Daoy (cell line): ENCODE data around the gene RRP12. TPM values are rescaled to one million over a fixed set of nuclear protein-coding genes. Genes with fewer than 3 reads are reported as not detected.
"Not testable (repeated sequence)": the region's sequence is repeated elsewhere in the genome, so short reads cannot be mapped to it uniquely, and the experiment has no call there.

Experiments
- DNase-seq: peaks from one replicate; pipeline ENCODE4 v3.0.0-alpha.2; 2015; ENCODE audit warnings: low read depth
- total RNA-seq: library from RNA; depleted of rRNA; stranded (reverse); fragments of >200 nt; shearing (Covaris generic); gene quantifications from 2 replicates; pipeline ENCODE4 v1.2.3, GENCODE V29; 2014

The RRP12 gene
- total RNA-seq, 1 experiment from 2014 or later, result 78.6 TPM

DNA sequence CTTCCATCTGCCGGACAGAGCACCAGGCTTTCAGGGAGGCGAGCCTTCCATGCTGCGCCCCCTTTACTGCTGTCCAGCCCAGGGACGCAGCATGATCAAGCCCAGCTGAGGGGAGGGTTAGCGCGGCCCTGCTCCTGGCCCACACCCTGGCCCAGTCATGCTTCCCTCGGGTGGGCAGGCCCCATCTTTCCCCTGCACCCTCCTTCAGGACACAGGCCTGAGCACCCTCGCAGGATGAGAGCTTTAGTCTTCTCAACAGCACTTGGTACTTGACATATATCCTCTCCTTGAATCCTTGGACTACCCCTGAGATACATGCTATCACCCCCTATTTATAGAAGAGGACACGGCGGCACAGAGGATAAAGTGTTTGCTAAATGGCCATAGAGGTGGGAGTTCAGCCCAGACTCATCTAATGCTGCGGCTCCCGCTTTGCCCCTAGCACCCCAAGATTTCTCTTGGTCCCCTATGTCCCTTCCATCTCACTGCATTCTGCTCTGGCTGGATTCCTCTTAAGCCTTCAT lies 34.0 kb downstream of the RRP12 start:
- DNase-seq, result no peak

- no peak for DNase-seq
These were observed 34.6 kb downstream of the RRP12 start for GRCh38 chr10:97366572-97366971.

DNA sequence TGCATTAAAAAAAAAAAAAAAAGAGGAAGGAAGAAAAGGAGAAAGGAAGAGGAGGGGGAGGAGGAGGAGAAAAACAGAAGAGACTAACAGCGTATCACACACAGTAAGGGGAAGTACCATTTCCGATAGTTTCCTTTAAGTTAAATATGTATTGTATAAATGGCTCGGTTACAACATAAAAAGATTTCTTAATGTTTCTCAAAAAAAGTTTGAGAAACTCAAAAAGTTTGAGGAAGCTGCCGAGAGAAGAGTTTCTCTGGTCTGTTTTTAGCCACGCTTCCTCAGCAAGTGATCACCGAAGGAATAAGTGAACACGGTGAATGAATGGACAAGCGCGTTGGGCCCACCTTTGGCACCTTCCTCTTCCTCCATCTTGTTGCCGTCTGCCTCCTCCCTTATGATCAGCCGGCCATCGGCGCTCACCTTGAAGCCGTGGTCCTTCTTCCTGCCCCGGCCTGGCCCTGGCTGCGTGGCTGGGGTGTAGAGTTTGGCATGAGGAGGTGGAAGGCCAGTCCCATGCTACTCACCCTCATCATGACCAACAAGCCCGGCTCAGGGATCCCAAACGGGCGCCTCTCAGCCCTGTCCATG lies 35.3 kb downstream of the RRP12 start:
- DNase-seq, result no peak

DNA sequence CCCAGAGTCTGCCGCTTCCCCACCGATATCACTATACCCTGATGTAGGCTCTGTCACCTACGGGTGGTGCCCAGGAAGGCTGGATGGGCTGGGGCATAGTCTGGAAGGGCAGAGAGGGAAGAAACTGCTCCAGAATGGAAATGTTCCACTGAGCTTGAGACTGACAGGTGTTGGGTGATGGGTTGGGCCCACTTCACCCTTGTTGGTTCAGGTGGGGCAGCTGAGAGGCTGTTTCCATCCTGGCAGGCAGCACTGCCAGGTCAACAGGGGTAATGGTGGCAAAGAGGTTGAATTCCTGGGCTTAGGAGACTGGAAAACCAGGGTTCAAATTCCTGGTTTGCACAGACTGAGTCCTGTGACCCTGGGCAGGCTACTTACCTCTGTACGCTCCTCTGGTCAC lies 38.1 kb downstream of the RRP12 start:
- no peak for DNase-seq

- DNase-seq, result no peak
These were observed 38.7 kb downstream of the RRP12 start for GRCh38 chr10:97362310-97363033.

DNA sequence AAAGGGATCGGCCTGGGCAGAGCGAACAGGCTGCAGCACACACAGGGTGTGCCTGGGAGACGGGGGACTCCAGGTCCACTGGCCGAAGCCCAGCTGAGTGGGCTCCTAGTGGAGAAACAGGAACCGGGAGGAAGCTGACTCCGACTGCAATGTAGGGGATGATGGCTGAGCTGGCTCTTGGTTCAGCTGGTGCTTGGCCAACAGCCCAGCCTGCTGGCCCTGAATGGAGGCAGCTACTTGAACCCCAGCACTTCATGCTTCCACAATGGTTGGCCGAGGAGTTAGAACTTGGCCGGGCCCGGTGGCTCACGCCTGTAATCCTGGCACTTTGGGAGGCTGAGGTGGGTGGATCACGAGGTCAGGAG lies 39.6 kb downstream of the RRP12 start:
- no peak for DNase-seq

DNA sequence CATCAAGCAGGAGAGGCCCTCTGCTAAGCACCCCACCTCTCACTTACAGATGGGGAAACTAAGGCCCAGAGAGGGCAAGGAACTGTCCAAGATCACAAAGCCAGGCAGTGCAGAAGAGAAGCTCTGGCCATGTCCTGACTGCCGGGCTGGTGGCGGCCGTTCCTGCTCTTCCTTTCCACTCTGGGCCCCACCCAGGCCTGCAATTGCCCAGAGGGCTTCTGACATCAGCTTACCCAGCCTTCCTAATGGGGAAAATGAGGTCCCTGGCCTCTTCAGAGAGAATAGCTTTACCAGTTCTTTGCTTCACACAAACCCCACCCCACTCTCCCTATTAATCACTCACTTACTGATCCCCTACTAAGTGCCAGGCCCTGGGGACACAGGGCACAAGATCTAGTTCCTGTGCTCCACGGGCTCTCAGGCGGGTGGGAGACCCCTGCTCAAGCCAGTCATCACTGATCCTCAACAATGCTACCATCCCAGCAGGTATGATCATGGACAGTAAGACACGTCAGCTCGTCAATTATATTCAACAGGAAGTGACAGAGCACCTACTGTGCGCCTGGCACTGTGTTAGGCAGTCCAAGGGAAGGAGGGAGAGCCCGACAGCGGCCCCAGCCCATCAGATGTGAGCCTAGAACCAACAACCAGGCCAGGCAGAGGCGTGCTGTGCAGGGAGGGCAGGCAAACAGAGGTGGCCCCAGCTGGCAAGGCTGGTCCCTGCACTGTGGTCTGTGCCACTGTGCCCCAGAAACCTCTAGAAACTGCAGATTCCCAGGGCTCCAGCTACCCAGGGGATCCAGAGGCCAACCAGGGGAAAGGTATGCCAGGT lies 40.2 kb downstream of the RRP12 start:
- no peak for DNase-seq

DNA sequence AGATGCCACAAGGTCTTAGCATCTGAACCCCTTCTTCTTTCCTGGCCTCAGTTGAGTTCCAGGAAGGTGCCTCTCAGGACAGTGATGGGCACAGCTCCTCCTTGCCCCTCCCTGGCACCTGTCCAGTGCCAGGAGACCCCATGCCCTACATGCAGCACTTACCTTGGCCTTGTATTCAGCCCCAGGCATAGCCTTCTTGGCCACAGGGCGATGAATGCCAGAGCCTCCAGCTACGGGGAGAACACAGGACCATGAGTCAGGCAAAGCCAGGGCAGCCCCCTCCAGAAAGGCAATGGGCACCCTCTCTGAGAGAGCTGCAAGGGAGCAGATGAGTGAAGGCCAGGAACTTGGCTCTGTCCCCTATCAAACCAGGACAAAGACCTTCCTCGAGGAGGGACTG lies 42.4 kb downstream of the RRP12 start:
- no peak for DNase-seq

DNA sequence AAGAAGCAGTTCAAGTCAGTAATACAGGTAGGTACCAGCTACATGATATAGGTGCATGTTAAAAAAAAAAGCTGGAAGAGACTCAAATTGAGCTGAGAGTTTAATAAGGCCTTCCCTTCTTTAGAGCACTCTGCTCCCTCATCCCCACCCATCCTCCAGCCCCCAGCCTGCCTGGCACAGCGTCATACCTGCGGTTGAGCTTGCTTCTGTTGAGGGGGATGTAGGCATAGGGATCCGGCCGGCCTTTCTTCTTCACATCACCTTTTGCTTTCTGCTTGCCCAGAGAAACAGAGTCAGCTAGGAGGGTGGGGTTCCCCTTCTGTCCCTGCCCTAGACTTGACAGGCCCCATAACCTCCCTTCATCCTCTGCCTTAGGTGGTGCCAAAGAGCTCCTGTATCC lies 42.8 kb downstream of the RRP12 start:
- DNase-seq, result no peak

GRCh38 chr10:97356918-97357317 lies 44.2 kb downstream of the RRP12 start:
- no peak for DNase-seq

- DNase-seq, result no peak
These were observed 44.7 kb downstream of the RRP12 start for GRCh38 chr10:97356318-97356914.

GRCh38 chr10:97355571-97355975 lies 45.6 kb downstream of the RRP12 start:
- no peak for DNase-seq

- DNase-seq, result no peak
These were observed 47.2 kb downstream of the RRP12 start for GRCh38 chr10:97353945-97354344.

DNA sequence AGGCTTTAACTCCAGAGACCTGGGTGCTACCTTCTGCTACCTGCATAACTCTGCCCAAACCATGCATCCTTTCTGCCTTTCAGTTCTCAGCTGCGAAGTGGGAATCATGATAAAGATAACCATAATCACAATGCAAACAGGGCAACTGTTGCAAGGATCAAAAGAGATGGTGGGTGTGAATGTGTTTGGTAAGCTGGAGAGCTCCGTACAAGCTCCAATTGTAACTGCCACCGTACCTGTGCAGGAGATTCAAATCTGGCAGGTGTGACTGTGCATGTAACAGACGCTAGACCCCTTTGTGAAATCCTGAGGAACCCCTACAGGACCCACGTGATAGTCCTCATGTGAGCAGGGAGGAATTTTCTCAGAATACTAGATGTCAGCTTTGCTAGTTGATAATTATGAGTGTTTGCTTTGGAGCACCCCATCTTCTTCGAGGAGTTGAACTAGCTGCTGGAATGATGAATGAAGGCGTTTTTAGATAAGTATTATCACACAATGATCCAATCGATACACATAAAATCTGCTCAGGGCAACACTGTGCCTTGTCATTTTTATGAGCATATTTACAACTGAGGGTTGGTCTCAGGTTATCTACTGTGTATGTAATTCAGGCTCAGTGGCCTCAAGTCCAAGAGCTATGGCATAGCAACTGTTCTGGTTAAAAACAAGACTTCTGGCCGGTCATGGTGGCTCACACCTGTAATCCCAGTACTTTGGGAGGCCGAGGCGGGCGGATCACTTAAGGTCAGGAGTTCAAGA lies 51.2 kb downstream of the RRP12 start:
- no peak for DNase-seq

DNA sequence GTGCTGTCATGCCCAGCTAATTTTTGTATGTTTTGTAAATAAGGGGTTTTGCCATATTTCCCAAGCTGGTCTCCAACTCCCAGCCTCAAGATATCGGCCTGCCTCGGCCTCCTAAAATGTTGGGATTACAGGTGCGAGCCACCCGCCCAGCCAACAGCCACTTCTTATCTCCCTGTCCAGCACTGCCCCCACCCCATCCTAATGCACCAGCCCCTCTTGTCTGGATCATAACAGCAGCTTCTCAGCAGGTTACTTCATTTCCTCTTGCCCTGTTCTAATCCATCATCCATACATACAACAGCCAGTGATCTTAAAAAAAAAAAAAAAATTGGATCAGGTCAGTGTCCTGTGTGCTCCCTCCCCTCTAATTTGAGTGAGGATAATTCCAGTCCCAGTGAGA lies 53.8 kb downstream of the RRP12 start:
- DNase-seq, result no peak

DNA sequence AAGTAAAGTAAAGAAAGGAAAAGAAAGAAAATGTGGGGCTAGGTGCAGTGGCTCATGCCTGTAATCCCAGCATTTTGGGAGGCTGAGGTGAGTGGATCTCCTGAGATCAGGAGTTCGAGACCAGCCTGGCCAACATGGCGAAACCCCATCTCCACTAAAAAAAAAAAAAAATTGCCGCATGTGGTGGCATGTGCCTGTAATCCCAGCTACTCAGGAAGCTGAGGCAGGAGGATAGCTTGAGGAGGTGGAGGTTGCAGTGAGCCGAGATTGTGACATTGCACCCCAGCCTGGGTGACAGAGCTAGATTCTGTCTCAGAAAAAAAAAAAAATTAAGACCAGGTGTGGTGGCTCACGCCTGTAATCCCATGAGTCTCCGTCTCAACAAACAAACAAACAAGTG lies 57.5 kb downstream of the RRP12 start:
- not testable (repeated sequence) for DNase-seq

- no peak for DNase-seq
These were observed 59.7 kb downstream of the RRP12 start for GRCh38 chr10:97341416-97341815.

GRCh38 chr10:97338041-97338440 lies 63.1 kb downstream of the RRP12 start:
- DNase-seq, result no peak

DNA sequence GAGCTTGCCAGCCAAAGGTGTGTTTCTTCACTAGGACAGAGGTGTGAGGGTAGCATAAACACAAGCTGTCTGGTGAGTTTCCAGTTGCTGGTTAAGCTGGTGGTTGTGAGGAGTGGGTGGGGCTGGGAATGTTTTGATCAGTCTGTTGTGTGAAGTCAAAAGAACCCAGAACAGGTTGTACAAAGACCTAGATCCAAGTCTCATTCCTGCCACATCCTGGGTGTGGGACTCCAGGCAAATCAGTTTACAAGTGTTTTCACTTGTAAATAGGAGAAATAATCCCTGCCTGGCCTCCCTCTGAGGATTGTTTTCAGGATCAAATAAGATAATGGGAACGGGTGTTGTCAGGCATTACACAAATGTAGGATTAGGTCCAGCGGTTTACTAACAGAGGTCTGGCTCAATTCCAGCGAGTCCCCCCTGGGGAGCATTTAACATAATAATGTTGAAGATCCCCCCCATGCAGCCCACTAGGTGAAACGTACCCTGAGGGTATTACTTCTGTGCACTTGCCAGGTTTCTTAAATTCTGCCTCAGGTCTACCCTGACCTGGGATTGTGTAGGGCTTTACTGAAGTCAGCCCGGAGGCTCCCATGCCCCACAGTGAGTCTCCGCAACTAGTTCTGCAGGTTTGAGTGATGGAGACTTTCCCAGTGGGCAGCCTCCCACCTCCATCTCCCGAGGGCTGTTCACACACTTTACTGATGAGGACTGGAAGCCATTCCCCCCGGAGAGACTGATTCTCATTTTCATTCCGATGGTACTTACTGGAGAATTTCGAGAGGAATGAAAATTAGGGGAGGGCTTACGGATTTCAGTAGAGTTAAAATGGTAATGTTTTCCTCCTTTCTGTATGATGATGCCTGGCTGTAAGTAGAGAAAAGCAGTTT lies 64.0 kb downstream of the RRP12 start:
- no peak for DNase-seq

DNA sequence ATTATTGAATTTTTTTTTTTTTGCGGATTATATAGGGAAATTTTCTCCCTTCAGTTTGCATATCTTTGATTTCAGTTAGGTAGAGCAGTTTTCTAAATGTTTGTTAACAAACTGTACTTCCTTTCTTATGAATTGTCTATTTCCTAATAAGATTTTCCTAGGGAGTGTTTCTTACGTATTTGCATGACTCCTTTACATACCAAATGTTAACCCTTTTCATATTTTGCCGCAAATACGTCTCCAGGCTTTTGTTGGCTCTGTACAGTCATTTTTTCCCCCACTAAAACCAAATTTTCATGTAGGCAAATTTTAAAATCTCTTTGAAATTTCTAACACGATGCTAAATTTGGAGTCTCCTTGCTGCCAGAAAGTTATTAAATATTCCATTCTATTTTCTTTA lies 64.7 kb downstream of the RRP12 start:
- DNase-seq, result no peak

DNA sequence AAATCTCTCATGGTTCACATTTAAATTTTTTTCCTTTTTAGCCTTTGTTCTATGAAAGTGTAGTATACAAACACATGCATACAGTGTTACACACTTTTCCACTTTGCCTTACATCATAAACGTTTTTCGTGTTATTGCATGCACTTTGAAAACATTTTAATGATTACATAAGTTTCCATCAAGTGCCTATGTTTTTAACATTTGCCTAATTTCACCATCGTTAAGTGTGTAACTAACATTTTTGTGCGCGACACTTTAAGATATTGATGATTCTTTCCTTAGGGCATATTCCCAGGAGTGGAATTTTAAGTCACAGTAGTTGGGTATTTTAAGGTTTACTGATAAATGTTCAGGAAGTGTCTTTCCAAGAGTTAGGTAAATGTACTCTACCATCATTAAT lies 65.1 kb downstream of the RRP12 start:
- DNase-seq, result no peak
